Kidney (tissue), 14 donors: ENCODE data around the gene STK32A. TPM values are rescaled to one million over a fixed set of nuclear protein-coding genes. Genes with fewer than 3 reads are reported as not detected.

ENCODE experiments used
- DNase-seq, 5 donors: peaks; one replicate each; pipeline ENCODE4 v3.0.0-alpha.2; 2013 to 2020
- FAIRE-seq: peaks from 2 replicates; lab custom pipeline; 2012; peaks lifted over from hg19 to GRCh38; lab: Jason Lieb, UNC
- H3K27ac ChIP-seq, 2 donors: one replicate each; pipeline ENCODE4 v1.7.0; 2013; ENCODE audit warnings: low read depth in 2 of 2, low read length in 2 of 2, inconsistent platforms in 1 of 2
- H3K27me3 ChIP-seq: one replicate; pipeline ENCODE4 v1.7.1; 2013; ENCODE audit warnings: low read length, inconsistent platforms; ENCODE audit not compliant: control insufficient read depth, insufficient read depth
- H3K36me3 ChIP-seq, 3 donors: one replicate each; pipeline versions ENCODE4 v1.7.0 to v1.7.1; 2013; ENCODE audit warnings: low read length in 3 of 3, control low read depth in 1 of 3, inconsistent platforms in 1 of 3; ENCODE audit not compliant: insufficient read depth in 3 of 3, control insufficient read depth in 2 of 3
- H3K4me1 ChIP-seq, 3 donors: one replicate each; pipeline versions ENCODE4 v1.7.0 to v1.7.1; 2013; ENCODE audit warnings: low read length in 3 of 3, inconsistent platforms in 1 of 3, low read depth in 1 of 3; ENCODE audit not compliant: control insufficient read depth in 2 of 3, insufficient read depth in 2 of 3
- H3K4me3 ChIP-seq, 3 donors: one replicate each; pipeline versions ENCODE4 v1.7.0 to v1.8.1; 2013; ENCODE audit warnings: low read length in 3 of 3, control low read depth in 1 of 3, inconsistent platforms in 1 of 3
- H3K9ac ChIP-seq, 3 donors: one replicate each; pipeline versions ENCODE4 v1.7.0 to v1.7.1; 2013; ENCODE audit warnings: low read length in 3 of 3, control low read depth in 1 of 3, inconsistent platforms in 1 of 3
- H3K9me3 ChIP-seq, 3 donors: one replicate each; pipeline versions ENCODE4 v1.7.0 to v1.7.1; 2013; ENCODE audit warnings: low read length in 3 of 3, control low read depth in 1 of 3, inconsistent platforms in 1 of 3; ENCODE audit not compliant: control insufficient read depth in 2 of 3, insufficient read depth in 1 of 3
- CTCF ChIP-seq: IDR thresholded peaks from 3 replicates; pipeline ENCODE4 v1.5.1; 2012; ENCODE audit warnings: mild to moderate bottlenecking, moderate library complexity, borderline replicate concordance; ENCODE audit not compliant: insufficient read depth; ENCODE audit errors: extremely low read depth
- intact Hi-C: fragments of 100-400 bp; cut with DNase I; formaldehyde crosslinking; loops from one replicate; pipeline ENCODE4 v1.11.1; 2022
- polyA plus RNA-seq: library from polyadenylated mRNA; stranded (reverse); fragments of 350-450 nt; fragmentation: Illumina TruSeq; extraction: RNeasy Lipid Tissue Mini Kit (QIAGEN cat#74804); gene quantifications from one replicate; pipeline ENCODE4 v1.2.3, GENCODE V29; 2014; ENCODE audit warnings: low read depth, low replicate concordance; ENCODE audit not compliant: insufficient read depth
- total RNA-seq: library from RNA; stranded (reverse); fragmentation: NEBNext Ultra II Directional; extraction: Animal tissue kit (Norgen Biotek cat#: 25700); gene quantifications from one replicate; pipeline ENCODE4 v1.2.1, GENCODE V29; 2021
- donor health status: control.
- donor health status: control.
- donor health status: control.
- donor health status: control.
- donor health status: control.
- donor health status: DM: yes; HTN: yes; CAD: no.
- donor health status: Normal renal cell carcinoma (clear cell type).

STK32A gene
- total and polyA plus RNA-seq, 2 donors from 2014 or later: 7.8 to 8.6 TPM

- Histone ChIP-seq H3K9ac (no peak overlapping the region), H3K9me3 (peaks cover 0 to 6% (median 0%) of the 10 kb centered on the region in 3 donors), H3K27me3 (no peaks in the 10 kb centered on the region), H3K4me3 (no peak overlapping the region), H3K4me1 (no peaks in the 10 kb centered on the region), H3K36me3 (no peaks in the 10 kb centered on the region), H3K27ac (no peak overlapping the region)
- intact Hi-C loops: no loop called here
- FAIRE-seq: no peak
- DNase-seq: no peak
- TF ChIP-seq CTCF: no peak
Observed at GRCh38 chr5:147381555-147381954, 146.7 kb downstream of the STK32A start.

- Histone ChIP-seq H3K27me3 (no peaks in the 10 kb centered on the region), H3K27ac (no peak overlapping the region), H3K4me3 (no peak overlapping the region), H3K9me3 (peaks cover 0 to 6% (median 0%) of the 10 kb centered on the region in 3 donors), H3K9ac (no peak overlapping the region), H3K36me3 (no peaks in the 10 kb centered on the region), H3K4me1 (no peaks in the 10 kb centered on the region)
- FAIRE-seq (no peak), DNase-seq (no peak)
- intact Hi-C loops: no loop called here
- TF ChIP-seq CTCF: no peak
Observed at GRCh38 chr5:147382776-147383175, 147.9 kb downstream of the STK32A start.

GRCh38 chr5:147384346-147385193 lies 149.7 kb downstream of the STK32A start:
- no peaks in the 10 kb centered on the region for H3K9me3 ChIP-seq
- no peak overlapping the region for H3K4me3 ChIP-seq
- no peak overlapping the region for H3K9ac ChIP-seq
- intact Hi-C loops: no loop called here
- no peak for DNase-seq
- no peaks in the 10 kb centered on the region for H3K27me3 ChIP-seq
- H3K27ac ChIP-seq: no peak overlapping the region
- H3K4me1 ChIP-seq: no peaks in the 10 kb centered on the region
- no peak for TF ChIP-seq CTCF
- FAIRE-seq: no peak
- no peaks in the 10 kb centered on the region for H3K36me3 ChIP-seq
